ENCODE measurements around the gene IP6K1.

The IP6K1 gene

DNA sequence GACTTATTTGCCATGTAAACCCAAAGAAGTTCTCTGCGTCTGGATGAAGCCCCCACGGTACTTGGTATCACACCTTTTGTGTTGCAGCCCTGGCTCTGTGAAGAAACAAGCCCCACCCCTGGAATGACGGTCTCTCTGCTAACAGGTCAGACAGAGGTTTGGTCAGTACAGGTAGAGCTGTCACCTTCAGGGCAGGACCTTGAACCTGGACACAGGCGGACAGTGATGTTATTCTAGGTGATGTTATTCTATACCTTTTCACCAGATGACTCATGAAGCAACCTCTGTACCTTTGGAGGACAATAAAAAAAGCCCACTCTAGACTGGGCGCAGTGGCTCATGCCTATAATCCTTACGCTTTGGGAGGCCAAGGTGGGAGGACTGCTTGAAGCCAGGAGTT lies 51.6 kb downstream of the IP6K1 start:
- H3K27ac ChIP-seq, result no peak overlapping the region
- TF ChIP-seq, protein P1, sequence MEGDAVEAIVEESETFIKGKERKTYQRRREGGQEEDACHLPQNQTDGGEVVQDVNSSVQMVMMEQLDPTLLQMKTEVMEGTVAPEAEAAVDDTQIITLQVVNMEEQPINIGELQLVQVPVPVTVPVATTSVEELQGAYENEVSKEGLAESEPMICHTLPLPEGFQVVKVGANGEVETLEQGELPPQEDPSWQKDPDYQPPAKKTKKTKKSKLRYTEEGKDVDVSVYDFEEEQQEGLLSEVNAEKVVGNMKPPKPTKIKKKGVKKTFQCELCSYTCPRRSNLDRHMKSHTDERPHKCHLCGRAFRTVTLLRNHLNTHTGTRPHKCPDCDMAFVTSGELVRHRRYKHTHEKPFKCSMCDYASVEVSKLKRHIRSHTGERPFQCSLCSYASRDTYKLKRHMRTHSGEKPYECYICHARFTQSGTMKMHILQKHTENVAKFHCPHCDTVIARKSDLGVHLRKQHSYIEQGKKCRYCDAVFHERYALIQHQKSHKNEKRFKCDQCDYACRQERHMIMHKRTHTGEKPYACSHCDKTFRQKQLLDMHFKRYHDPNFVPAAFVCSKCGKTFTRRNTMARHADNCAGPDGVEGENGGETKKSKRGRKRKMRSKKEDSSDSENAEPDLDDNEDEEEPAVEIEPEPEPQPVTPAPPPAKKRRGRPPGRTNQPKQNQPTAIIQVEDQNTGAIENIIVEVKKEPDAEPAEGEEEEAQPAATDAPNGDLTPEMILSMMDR (conservative IDR thresholded peaks at IDR 0.05), result no peak

- TF ChIP-seq, protein P1 (conservative IDR thresholded peaks at IDR 0.05), result no peak
- H3K27ac ChIP-seq, result no peak overlapping the region
Observed at GRCh38 chr3:49733551-49733950, 52.8 kb downstream of the IP6K1 start.

- H3K27ac ChIP-seq, result no peak overlapping the region
- TF ChIP-seq, protein P1 (conservative IDR thresholded peaks at IDR 0.05), result no peak
Observed at GRCh38 chr3:49732597-49732996, 53.7 kb downstream of the IP6K1 start.

GRCh38 chr3:49729966-49730609 lies 56.3 kb downstream of the IP6K1 start:
- TF ChIP-seq, protein P1 (conservative IDR thresholded peaks at IDR 0.05), result no peak

GRCh38 chr3:49727924-49728361 lies 58.4 kb downstream of the IP6K1 start:
- H3K27ac ChIP-seq, result no peak overlapping the region
- TF ChIP-seq, protein P1 (conservative IDR thresholded peaks at IDR 0.05), result no peak

More at GRCh38 chr3:49729966-49730609, 56.3 kb downstream of the IP6K1 start:
- no peak overlapping the region for H3K27ac ChIP-seq

- TF ChIP-seq, protein P1 (conservative IDR thresholded peaks at IDR 0.05), result no peak
- H3K27ac ChIP-seq, result no peak overlapping the region
Observed at GRCh38 chr3:49727154-49727923, 59.0 kb downstream of the IP6K1 start.

DNA sequence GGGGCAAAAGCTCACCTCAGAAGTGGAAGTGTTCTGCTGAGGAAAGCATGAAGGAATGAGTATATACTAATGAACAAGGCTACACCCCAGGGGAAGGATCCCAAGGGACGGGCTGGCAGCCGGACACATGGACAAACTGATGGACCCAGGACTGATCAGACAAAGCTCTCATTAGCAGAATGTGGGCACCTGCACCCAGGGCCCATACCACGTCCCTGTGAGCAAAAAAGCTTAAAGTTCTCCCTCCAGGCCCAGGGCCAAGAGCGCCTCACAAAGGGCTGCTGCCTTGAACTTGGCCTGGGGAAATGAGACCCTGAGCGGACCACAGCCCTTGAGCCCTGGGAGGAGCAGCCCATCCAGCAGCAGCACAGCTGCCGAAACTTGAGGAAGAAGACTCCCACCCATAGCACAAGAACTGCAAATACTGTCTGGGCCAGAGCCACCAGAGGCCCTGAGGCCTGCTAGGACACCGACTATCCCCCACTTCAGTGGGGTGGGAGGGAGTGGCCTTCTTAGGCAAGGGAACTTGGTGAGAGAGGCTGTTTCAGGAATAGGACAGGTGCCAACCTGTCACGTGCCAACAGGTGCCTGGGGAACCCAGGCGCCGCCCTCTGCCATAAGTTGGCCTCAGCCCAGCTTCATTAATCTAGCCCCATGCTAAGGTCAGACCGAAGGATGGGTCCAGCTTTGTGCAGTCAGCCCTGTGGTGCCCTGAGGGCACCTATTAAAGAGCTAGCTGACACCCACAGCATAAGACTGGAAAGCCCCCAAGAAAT lies 60.2 kb downstream of the IP6K1 start:
- H3K27ac ChIP-seq, result peak overlapping the region; percentile 93

More for the DNA sequence above, 60.2 kb downstream of the IP6K1 start:
- TF ChIP-seq, protein P1 (conservative IDR thresholded peaks at IDR 0.05), result no peak

Measured in VCaP (cell line).